ENCODE measurements around the gene NFASC.

The NFASC gene

GRCh38 chr1:204870160-204870912, at the start of gene NFASC:
TSS of gene NFASC (plus strand) at chr1:204870862. CDS start at chr1:204944316, 73,454 bp downstream.
- DNase-seq (ENCODE audit: low spot score), result no peak

- DNase-seq (ENCODE audit: low spot score), result no peak
Observed at GRCh38 chr1:204821476-204821875, 49.2 kb upstream of the NFASC start.

DNA sequence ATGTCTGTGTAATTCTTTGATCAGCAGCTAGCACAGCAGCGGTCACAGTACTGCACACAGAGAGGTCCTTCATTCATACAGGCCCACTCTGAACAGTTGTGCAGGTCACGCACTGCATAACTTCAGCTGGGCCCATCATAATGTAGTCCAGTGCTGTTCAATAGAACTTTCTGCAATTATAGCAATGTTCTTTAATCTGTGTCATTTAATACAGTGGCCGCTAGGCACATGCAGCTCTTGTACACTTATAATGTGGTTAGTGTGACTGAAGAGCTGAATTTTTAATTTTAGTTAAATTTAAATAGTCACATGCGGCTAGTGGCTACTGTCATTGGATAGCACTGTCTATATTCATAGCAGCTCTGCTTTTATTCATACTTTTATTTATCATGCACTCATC, 48.7 kb upstream of the NFASC start:
- no peak for DNase-seq (ENCODE audit: low spot score)

DNA sequence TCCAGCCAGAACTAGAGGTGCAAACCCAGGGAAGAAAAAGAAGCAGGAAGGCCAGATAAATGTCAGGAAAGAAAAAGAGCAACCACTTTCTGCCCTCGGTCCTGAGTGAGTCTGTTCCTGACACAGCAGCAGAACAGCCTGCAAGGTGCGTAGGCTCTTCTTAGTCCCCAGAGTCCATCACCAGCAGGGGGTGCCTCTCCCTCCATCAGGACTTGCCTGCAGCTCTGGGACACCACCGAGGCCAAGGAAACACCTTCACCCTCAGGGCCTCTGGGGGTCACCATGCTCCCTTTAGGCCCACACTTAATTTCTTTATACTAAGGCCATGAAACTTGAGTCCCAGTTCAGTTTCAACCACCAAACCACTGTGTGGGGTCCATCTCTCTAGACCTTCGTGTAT, 43.7 kb upstream of the NFASC start:
- DNase-seq (ENCODE audit: low spot score), result peak; percentile 9

- DNase-seq (ENCODE audit: low spot score), result peak; percentile 66
Observed at GRCh38 chr1:204828352-204828850, 42.3 kb upstream of the NFASC start.

DNA sequence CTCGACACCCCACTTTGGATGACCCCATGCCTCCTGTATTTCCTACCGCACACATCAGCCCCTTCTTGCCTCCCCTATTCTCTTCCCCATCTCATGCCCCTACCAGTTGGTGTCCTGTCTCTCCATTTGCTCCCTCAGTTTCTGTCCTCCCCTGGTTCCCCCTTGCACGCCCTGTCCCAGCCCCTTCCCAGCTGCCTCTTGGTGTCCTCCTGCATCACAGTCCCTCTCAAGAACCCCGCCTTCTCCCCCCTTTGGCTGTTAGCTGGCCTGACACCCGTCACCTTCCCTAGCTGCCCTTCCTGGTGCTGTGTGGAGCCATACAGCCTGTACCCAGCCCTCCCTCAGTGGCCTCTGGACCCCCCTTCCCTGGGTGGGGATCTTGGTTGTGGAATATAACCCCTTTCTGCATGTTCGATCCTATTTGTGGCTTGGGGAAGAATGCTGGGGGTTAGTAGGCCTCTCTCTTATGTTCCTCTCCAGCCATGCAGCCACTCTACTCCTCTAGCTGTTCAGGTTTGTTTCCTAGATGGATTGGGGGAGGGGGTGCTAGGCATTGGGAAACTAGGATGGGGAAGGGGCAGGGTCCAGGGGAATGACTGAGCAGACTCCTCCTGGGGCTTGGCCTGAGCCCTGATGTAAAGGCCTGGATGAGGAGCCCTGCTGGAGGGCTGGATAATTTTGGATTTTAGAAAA, 41.4 kb upstream of the NFASC start:
- no peak for DNase-seq (ENCODE audit: low spot score)

DNA sequence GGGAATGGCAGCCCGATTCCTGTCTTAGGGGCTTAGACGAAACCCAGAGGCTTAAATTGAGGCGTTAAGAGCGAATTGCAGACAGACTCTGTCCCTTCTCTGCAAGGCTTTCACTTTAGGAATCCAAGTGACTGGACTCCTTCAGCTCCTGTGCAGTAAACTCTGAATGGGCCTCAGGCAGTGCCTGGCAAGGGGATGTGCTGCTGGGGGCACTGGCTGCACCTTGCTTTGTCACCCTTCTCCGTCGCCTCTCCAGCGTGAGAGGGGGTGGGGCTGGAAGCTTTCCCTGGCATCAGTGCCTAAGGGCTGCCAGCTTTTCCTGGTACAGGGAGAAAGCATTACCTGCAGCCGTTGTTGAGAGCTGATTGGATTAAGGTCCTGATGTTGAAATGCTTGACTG, 39.9 kb upstream of the NFASC start:
- no peak for DNase-seq (ENCODE audit: low spot score)

GRCh38 chr1:204831186-204831585, 39.5 kb upstream of the NFASC start:
- DNase-seq (ENCODE audit: low spot score), result no peak

GRCh38 chr1:204834336-204834735, 36.3 kb upstream of the NFASC start:
- DNase-seq (ENCODE audit: low spot score), result no peak

- no peak for DNase-seq (ENCODE audit: low spot score)
Observed at GRCh38 chr1:204834752-204835151, 35.9 kb upstream of the NFASC start.

- no peak for DNase-seq (ENCODE audit: low spot score)
Observed at GRCh38 chr1:204835737-204836136, 34.9 kb upstream of the NFASC start.

DNA sequence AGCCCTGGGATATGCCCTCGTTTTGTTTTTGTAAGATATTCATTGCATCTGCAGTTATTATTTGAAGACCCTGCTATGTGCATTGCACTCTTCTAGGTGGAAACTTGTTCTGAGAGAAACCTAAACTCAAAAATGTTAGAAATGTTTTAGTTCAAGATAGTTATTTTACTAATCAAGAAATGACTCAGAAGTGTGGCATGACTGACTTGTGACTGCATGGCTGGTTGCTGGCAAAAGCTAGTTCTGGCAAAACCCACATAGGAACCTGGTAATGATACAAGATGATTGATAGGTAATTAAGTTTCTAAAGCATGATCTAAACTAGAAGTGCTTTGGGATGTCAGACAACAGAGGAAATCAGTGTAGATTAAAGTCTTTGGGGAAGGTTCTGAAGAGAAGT, 33.8 kb upstream of the NFASC start:
- peak; percentile 25 for DNase-seq (ENCODE audit: low spot score)

GRCh38 chr1:204837440-204838084, 33.1 kb upstream of the NFASC start:
- DNase-seq (ENCODE audit: low spot score), result peak; percentile 61

DNA sequence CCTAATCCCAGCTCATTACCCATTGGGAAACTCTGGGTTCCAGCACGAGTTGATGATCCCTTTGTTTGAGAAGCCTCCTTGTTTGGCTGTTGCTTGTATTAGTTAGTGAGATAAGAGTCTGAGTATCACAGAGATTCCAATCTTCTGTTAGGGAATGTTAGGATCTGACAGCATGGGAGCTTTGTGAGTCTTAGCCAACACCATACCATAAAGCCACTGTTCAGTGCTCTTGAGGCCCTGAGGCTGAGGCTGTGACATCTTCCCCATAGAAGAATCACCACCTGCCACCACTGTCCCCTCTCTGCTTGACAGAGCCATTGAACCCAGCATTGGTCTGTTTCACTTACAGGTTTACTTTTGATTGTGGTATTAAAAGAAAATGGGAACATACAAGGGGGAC, 29.3 kb upstream of the NFASC start:
- DNase-seq (ENCODE audit: low spot score), result no peak

- no peak for DNase-seq (ENCODE audit: low spot score)
Observed at GRCh38 chr1:204841798-204842197, 28.9 kb upstream of the NFASC start.

DNA sequence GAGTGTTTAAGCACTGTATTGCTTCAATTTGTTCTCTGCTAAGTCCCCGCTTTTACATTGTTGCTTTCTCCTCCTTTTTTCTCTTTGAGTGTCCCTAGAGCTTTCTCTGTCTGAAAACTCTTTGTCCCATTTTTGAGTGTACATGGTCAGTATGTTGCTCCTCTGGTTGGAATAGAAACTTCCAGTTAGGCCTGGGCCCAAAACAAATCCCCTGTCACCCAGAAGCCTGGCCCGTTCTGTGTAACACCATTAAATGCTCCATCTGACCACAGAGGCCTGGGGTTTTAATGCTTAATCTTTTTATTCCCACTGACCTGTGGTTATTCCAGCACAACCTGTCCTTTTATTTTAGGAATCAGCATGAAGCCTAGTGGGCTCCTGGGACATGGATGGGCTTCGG, 28.3 kb upstream of the NFASC start:
- no peak for DNase-seq (ENCODE audit: low spot score)

DNA sequence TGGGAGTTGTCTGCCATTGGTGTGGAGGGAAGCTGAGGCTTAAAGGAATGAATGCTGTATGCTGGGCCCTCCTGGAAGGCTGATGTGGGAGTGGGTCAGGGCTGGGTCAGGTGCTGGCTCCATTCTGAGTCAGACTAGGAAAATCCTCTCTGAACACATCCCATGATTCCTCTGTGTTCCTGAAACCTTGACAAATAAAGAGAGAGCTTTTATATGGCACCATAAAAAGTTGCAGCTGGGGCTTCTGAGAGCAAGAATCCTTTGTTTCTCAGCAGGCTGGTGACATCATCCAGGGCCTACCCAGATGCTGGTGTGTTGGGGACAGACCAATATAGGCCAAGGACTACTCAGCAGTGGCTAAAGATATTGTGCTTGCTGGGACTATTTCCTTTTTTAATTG, 27.8 kb upstream of the NFASC start:
- DNase-seq (ENCODE audit: low spot score), result peak; percentile 9

DNA sequence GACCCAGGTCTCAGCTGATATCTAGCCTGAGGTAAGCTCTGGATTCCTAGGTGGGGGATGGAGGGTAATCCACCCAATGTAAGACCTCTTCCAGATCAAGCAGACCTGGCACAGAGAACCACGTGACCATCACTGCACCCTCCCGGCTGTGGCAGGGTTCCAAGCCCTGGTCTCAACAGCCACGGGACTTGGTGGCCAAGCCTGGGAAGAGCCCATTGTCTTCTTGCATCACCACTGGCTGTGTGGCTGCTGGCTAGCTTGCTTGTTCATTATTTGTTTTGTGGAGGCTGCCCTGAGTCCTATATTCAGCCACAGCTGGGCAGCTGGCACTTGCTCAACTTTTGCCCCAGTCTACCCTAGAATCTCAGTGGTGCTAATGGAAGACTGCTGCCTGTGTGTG, 24.1 kb upstream of the NFASC start:
- DNase-seq (ENCODE audit: low spot score), result no peak

- no peak for DNase-seq (ENCODE audit: low spot score)
Observed at GRCh38 chr1:204848579-204848978, 22.1 kb upstream of the NFASC start.

GRCh38 chr1:204852854-204853253, 17.8 kb upstream of the NFASC start:
- DNase-seq (ENCODE audit: low spot score), result no peak

- no peak for DNase-seq (ENCODE audit: low spot score)
Observed at GRCh38 chr1:204853436-204853835, 17.2 kb upstream of the NFASC start.

DNA sequence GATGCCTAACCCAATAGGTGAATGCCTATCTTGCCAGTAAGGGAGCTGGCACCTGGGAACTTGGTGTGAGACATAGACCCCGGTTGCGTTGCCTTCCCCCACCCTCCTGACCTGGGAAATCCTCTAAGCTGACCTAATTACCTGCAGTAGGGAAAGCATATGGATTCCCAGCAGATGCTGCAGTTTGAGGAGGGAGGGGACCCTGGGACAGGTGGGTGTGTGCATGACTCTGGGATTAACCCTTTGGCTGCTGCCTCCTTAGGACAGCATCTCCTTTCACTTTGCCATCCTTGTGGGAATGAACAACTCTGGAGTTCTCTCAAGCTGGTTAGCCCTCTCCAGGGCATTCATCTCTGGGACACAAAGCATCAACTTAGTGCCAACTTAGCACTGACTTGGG, 16.4 kb upstream of the NFASC start:
- DNase-seq (ENCODE audit: low spot score), result no peak

DNA sequence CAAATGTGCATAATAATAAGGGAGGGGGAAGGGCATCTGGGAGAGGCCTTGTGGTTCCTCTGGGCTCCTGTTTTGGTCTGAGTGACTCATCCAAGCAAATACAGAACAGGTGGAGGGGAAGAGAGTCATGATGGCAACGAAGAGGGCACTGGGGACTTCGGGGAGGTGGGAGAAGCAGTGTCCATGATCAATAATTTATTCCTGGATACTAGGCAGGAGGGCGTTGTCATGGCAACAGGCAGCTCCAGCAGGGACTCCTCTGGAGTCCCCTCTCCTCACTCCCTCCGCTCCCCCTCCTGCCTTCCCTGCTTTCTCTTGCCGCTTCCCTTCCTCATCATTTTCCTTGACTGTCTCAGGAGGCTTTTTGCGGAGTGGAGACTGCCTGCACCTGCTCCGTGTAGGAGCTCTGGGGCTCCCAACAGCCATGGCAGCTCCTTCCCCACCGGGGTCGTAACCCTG, 12.3 kb upstream of the NFASC start:
- DNase-seq (ENCODE audit: low spot score), result peak; percentile 51

Measured in kidney tubule cell (primary cell).